GM08714 (cell line): ENCODE results near the gene LAMC2.

Experiments used
- H3K4me3 ChIP-seq: fragments of 200-500 bp; sonication (Bioruptor generic); 2 replicates; pipeline ENCODE4 v1.5.1; 2014; ENCODE audit warnings: mild to moderate bottlenecking, low read length, inconsistent platforms
- ZNF274 ChIP-seq: IDR thresholded peaks from 2 replicates; pipeline ENCODE4 v1.6.1; 2012; ENCODE audit warnings: mild to moderate bottlenecking, low read depth, low read length

Gene LAMC2

DNA sequence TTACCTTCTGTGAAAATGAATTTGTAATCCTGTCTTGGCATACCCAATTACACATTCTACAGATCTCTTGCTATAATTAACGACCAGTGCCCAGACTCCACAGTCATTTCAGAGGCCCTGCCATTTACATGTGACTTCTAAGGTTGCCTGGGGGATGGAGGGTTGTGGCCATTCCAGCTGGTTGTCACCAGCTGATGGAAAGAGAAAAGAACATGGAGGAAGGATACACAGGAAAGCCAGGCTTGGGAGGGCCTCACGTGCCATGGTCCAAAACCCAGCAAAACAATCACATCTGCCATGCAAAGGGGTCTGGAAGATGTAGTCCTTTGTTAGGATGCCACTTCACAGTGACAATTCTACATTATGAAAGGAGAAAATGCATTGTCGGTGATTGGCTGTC is 59.3 kb downstream of the LAMC2 start:
- H3K4me3 ChIP-seq, result no peak overlapping the region
- no peak for TF ChIP-seq ZNF274

DNA sequence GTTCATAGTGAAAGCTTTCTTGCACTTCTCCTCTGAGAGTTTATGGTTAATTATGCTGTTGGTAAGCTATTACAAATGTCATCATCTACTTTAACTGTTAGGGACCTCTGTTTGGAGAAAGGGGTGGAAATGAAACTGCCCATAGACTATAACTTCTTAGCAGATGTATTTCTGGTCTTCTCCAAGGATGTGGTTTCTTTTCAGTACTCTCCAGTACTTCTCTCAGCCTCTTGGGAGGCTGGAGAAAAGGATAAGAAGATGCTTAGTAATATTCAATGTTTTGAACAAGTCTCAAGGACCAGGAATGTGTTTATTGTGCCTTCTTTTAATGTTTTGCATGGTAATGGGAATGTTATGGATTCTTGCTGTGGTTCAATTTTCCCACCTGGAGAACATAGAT is 60.4 kb downstream of the LAMC2 start:
- no peak for TF ChIP-seq ZNF274
- no peak overlapping the region for H3K4me3 ChIP-seq

DNA sequence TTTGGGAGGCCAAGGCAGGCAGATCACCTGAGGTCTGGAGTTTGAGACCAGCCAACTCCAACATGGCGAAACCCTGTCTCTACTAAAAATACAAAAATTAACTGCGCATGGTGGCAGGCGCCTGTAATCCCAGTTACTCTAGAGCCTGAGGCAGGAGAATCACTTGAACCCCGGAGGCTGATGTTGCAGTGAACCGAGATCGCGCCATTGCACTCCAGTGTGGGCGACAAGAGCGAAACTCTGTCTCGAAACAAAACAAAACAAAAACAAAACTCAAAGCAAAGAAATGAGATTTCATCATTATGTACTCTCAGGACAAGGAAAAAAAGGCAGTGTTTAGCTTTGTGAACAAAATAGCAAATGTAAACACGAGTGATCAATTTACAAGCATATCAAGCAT is 61.0 kb downstream of the LAMC2 start:
- no peak overlapping the region for H3K4me3 ChIP-seq
- TF ChIP-seq ZNF274, result no peak

DNA sequence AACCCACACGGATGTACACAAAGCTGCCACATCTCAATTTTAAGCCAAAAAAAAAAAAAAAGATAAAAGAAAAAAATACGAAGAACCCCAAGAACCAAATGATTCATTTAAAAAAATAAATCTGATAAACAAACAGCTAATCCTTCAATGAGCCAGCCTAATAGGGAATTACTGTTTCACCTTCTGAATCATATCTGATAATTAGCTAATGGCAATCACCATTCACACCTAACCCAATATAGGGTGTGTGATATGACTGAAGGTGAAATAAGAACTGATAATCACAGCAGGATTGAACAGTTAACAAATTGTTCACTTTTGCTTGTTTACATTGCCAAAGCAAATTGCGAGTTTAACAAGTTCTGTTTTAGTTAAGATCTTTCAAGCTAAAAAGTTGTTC is 61.4 kb downstream of the LAMC2 start:
- no peak for TF ChIP-seq ZNF274
- no peak overlapping the region for H3K4me3 ChIP-seq

DNA sequence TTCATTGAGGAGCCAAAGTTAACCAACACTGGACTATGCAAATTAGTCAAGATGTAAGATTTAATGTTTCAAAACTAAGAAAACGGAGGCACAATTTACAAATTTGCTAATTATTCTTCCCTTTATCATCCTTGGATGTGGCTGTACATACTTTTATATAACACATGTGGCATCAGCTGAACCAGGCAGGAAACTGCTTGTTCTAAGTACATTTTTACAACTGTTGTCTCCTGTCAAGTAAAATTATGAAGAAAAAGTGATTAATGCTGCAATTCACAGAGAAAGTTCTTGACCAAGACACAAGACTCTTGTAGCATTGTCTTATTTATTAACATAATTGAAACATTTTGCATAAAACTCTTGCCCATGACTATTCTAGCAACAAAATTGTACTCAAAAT is 61.9 kb downstream of the LAMC2 start:
- H3K4me3 ChIP-seq, result no peak overlapping the region
- no peak for TF ChIP-seq ZNF274

DNA sequence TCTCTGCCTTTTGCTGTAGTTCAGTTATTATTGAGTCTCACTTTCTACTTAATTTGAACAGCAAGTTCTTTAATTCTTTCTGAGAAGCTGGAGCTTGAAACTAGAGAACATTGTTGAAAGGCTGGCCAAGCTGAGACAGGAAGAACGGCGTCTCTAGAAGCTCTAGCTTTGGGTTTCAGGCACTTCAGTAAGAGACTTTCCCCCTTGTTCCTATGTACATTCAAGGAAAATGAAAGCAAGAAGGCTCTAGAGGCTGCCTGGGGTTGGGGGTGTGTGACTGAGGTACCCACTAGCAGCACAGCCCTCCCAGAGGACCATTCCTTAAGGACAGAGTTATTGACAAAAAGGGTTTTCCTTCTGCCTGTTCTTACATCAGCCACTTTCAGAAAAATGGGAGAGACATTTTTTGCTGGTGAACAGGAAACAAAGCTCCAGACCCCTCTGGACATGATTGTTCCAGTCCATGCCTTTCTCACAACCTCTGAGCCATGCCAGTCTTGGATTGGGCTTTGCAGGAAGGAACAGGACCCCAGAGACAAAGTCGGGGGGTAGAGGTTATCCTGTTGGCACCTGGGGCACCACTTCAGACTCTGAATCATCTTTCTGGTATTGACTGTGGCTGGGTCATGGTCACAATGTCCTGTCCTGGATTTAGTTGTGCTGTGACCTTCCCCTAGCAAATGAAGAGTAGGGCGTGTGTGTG is 63.1 kb downstream of the LAMC2 start:
- TF ChIP-seq ZNF274, result no peak
- H3K4me3 ChIP-seq, result no peak overlapping the region

DNA sequence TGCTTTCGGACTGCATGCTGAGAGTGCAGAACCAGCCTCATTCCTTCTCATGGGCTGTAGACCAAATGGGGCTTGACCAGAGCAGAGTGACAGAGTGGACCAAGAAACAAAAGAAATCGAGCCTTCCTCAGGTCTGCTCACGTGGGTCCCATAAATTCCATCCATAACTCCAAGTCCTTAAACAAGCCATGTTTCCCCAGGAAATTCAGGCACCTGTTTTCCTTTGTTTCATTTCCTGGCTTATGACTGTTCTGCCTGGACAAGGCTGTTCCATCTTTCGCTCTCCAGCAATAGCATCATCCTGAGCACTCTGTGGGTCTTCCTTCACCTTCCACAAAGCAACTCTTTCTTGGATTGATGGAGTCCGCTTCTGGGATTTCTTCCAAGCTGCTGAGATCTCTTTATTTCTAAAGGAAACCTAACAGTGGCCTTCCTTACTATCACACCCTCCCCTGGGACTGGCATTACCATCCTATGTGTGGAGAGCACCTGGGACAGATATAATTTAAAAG is 63.9 kb downstream of the LAMC2 start:
- TF ChIP-seq ZNF274, result no peak
- H3K4me3 ChIP-seq, result no peak overlapping the region

DNA sequence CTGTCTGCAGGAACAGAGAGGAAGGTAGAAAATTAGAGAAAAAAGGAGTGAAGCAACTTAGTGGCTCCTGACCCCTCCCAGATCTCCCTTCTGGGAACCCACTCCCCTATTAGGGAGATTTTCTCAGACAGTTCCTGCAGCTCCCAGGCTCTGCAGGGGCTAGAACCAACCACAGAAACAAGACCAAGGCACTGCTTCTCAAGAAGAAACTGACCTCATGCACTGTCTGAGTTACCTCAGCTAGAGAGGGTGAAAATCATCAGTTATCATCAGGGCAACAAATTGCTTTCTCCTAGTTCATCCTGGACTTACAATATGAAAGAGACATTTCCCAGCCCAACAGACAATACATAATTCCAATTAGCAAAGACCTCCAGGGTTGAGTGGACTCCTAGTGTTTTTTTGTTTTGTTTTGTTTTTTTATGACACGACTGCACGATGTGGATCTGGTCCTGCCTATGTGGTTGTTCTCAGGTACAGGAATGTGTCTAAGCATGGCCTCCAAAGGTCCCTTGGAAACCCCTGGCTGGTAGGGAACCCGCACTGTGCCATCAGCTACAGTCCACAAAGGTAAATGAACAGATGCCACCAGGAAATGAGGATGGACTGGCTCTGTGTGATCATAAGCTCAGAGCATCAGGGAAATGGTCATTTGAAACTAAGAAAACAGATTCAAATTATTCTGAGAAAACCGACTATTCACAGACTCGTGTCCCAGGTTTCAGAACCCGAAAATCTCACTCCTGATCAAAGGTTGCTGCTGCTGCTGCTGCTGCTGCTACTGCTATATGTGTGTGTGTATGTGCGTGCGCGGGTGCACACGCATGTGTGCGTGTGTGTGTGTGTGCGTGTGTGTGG is 65.3 kb downstream of the LAMC2 start:
- no peak overlapping the region for H3K4me3 ChIP-seq
- TF ChIP-seq ZNF274, result no peak

DNA sequence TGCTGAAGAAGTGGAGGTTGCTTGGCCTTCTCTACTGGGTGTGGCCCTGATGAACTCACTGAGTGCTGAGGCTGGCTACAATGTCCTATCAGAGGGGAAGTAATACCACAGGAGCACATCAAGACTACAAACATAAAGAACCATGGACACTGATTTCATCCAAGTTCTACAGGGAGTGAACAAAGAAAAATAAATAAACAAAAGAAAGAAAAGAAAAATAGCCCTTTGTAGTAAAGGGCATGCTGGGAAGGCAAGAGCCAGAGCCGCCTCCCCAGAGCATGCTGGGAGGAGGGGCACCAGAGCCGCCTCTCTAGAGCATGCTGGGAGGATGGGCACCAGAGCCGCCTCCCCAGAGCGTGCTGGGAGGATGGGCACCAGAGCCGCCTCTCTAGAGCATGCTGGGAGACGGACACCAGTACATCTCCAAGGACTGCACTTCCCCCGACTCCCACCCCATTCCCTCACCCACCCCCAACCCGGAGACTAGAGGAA is 65.9 kb downstream of the LAMC2 start:
- H3K4me3 ChIP-seq, result no peak overlapping the region
- no peak for TF ChIP-seq ZNF274

DNA sequence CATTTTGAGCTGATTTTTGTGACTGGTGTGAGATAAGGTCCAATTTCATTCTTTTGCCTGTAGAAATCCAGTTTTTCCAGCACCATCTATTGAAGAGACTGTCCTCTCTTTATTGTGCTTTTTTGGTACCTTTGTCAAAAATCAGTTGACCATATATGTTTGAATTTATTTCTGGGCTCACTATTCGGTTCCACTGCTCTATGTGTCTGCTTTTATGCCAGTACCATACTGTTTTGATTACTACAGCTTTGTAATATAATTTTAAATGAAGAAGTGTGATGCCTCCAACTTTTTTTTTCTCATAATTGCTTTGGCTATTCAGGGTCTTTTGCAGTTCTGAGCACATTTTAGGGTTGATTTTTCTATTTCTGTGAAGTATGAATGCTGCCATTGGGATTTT is 69.0 kb downstream of the LAMC2 start:
- no peak for TF ChIP-seq ZNF274
- H3K4me3 ChIP-seq, result no peak overlapping the region

DNA sequence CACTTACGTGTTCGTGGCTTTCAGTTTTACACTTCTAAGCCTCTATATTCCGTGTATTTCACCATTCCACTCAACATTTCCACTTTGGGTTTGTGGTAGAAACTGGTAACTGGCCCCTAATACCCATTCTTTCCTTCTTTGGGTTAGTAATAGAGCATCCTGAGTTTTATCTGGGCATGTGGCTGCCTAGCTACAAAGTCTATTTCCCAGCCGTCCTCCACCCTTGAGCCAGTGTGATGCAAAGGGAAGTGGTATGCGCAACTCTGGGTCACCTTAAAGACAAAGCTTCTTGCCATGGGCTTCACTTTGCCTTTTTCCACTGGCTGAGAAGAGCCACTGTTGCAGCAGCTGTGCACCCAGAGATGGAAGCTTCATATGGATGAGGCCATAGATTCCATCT is 73.9 kb downstream of the LAMC2 start:
- no peak for TF ChIP-seq ZNF274
- H3K4me3 ChIP-seq, result no peak overlapping the region

DNA sequence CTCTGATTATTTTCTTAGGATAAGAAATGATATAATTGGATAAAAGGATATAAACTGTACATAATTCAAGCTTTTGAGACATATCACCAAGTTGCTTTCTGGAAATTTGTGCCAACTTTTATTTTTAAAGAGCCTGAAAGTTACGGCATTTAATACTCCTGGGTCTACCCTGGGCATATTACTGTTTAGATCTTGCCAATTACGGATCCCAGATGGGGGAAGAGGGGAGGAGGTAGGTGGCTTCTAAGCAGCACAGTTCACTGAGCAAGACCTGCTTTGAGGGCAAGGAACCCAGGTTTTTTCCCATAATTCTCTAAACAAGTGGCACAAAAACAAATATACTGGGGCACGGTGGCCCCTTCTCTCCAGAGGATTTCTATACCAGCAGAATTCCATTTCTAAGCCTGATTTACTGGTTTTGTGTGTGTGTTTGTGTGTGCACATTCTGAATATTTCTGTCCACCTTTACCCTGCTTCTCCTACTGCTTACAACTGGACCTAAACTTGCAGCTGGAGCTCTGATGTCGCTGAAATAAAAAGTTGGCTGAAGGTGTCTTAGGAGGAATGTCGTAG is 76.7 kb downstream of the LAMC2 start:
- no peak for TF ChIP-seq ZNF274
- H3K4me3 ChIP-seq, result no peak overlapping the region

DNA sequence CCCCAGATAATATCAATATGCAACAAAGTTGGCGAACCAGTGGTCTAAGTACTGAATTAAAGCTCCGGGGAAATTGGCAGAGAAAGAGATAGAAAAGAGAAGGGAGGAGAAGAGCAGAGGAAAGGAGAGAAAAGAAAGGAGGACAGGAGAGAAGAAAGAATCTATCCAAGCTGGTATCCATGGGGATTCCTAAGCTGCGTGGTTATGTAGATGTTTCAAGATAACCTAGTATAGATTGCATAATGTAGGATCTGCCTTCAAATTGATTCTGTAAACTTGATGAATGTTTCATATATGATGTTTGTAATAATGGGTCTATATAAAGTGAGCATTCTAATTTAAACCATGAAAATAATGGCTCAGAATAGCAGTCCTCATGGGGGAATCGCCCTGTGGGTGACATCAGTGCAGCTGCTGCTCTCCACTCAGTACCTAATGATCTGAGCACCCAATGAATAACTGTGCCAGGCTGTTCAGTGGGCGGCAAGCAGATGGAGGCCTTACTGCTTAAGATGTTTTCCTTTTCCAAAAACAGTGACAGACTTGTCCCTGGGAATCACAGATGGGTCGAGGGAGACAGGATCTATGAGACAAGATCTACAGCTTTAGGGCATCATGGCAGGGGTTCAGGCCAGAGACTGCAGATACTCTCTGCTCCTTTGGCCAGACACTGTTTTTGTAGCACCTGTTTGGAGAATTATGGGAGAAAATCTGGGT is 78.0 kb downstream of the LAMC2 start:
- H3K4me3 ChIP-seq, result no peak overlapping the region
- TF ChIP-seq ZNF274, result no peak

DNA sequence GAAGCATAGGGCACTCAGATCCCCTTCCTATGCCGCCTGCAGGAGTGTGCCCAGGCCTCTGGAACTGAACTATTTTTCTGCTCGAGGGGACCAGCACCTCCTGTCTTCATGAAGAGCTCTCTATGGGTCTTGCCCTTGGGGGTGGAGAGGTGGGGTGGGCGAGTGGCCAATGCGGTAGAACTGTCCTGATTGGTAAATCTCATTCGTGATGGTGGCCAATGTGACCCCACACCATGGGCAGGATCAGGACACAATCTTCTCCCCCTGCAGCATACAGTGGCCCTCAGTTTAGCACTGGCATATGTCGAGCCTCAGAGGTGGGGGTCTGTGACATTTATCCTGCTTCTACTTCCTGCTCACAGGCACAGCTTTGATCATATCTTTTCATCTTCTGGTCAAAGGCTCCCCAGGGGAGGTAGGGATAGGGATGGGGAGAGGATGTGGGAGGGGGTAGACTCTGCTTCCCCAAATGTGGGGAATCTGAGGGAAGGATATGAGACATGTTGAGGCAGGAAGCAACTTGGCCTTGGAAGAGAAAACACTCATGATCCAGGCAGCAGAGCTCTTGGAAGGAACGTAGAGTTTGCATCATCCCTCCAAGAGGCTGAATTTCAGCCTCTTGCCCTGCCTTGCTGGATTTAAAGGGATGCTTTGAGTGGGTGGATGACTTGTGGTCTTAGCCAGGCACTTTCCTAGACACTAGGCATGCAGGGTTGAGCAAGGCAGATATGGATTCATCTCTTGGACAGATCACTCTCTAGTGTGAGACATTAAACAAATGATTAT is 81.8 kb downstream of the LAMC2 start:
- no peak overlapping the region for H3K4me3 ChIP-seq
- no peak for TF ChIP-seq ZNF274
